Skeletal muscle cell (primary cell): ENCODE data around the gene TELO2.

Source experiments
- DNase-seq: peaks from one replicate; pipeline ENCODE4 v3.0.0-alpha.2; 2010; ENCODE audit warnings: low read depth
- H3K4me3 ChIP-seq: 2 replicates; pipeline ENCODE4 v1.5.1; 2011; ENCODE audit warnings: low read depth, mild to moderate bottlenecking, control low read depth, low read length, moderate library complexity

TELO2 gene

DNA sequence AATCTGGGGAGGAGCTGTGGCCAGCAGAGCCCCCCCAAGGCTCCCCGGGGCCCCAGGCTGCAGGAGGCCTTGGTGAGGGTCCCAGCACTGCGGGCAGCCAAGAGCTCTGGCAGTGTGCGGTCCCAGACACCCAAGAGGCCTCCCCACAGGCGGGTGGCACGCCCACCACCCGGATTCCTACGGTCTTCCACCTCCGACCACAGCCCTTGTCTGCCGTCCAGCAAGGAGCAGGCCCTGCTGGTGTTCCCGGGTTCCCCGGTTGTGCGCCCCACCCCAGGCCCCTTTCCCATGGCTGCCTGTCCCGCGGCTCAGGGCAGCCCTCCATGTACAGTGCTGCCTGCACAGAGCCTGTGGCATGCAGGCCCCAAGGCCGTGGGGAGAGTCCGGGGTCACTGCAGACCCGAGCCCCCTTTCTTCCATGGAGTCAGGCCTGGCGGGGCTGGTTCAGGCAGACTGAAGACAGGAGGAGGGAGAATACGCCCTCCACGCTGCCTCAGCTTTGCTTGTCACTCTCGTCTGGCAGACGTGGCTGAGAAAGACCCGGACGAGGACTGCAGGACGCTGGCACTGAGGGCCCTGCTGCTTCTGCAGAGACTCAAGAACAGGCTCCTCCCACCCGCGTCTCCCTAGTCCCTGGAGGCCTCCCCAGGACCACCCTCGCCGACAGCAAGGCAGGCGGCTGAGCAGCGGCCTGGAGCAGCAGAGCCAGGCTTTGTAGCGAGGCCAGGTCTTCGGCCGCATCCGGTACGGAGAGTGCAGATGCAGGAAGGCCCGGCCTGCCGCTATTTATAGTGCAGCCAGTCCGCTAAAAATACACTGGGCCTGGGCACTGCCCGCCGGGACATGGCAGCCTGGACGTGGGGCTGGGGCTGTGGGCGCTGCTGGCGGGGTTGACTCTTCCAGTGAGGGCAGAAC lies 16.4 kb downstream of the TELO2 start:
- no peak overlapping the region for H3K4me3 ChIP-seq
- no peak for DNase-seq

DNA sequence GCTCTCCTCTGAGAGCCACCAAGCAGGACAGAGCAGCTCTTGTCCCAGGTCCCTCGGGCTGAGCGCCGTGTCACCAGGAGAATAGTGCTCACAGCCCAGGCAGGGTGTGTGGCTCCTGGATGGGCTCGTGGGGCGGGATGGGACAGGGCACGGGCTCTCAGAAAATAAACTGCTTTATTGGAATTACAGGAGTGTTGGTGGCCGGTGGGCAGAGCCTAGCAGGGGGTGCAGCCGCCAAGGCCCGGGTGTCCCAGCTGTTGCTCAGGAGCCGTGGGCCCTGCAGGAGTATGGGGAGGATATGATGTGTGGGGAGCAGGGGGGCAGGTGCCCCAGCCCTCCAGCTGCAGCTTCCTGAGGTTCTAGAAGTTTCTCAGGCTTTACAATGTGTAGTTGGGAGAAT lies 17.1 kb downstream of the TELO2 start:
- no peak overlapping the region for H3K4me3 ChIP-seq
- no peak for DNase-seq

DNA sequence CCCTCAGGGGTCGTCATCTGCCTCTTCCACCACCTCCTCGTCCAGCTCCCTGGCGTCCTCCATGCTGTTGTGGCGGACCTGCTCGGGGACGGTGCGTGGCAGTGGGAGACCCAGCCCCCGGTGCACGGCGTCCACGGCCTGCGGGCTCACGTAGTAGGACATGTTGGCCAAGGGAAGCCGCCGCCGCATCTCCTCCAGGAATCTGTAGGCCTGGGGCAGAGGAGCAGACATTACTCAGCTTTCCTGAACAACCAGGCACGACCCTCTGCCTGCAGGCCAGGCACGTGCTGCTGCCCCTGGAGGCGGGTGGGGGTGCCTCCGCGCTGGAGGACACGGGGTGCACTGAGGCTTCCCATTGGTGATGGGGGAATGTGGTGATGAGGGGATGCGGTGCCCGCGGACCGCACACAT lies 17.8 kb downstream of the TELO2 start:
- H3K4me3 ChIP-seq, result no peak overlapping the region
- no peak for DNase-seq

DNA sequence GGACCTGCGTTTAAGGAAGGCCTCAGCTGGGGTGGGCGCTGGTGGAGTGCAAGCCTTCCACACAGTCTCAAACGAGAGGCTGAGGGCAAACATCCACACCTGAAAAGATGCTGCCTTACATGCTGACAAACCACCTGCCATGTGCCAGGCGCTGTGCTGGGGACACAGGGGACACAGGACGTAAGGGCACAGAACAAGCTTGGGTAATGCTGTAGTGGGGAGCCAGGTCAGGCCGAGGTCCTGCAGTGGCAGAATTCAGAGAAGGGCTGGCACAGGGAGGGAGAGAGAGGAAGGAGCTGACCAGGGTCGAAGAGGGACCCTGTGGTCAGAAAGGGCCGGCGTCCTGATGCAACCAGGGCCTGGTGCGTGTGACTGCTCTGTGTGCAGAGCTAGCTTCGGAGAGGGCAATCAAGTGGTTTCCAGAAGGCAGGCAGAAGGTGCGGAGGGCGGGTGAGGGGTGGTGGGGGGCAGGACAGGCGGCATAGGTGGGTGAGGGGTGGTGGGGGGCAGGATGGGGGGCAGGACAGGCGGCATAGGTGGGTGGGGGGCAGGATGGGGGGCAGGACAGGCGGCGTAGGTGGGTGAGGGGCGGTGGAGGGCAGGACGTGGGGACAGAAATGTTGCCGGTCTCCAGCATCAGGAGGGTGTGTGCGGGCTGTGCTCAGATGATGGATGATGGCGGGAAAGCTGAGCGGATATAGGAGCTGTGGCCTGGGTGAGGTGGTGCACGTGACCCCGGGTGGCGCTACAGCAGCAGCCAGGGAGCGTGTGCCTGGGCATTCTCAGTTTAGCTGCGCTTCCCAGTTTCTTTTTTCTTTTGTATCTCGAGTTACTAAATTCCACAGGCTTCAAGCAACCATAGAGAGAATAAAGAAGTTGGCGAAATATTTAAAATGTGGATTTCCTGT lies 18.8 kb downstream of the TELO2 start:
- DNase-seq, result no peak

DNA sequence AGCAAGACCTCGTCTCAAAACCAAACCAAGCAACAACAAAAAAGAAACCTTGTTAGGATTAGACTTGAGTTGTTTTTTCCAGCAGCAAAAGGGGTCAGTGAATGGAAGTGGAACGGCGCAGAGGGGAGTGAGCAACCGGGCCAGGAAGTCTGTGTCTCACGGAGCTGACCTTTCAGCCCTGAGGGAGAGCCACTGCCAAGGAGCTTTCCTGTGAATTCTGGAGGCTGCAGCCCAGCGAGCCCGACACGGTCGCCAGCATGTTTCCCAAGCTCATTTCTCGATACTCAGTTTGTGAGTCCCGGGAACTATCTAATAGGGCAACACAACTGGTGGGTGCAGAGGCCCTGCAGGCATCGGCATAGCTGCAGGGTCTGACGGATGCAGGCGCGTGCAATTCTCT lies 19.6 kb downstream of the TELO2 start:
- no peak overlapping the region for H3K4me3 ChIP-seq
- no peak for DNase-seq

More for the DNA sequence above, 18.8 kb downstream of the TELO2 start:
- no peak overlapping the region for H3K4me3 ChIP-seq

DNA sequence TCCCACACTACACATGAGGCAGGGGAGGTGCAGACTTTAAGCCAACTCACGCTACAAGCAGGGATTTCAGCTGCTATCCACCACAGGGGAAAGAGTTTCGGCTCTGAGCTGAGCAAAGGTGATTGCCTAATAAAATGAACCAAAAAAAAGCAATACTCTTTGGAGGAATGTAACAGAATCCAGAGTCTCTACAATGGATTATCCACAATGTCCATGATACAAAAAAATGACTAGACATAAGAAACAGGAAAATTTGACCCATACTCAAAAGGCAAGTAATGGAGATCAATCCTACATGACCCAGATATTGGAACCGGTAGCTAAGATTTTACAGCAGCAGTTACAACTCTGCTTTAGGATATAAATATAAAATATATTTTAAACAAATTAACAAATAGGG lies 21.3 kb downstream of the TELO2 start:
- H3K4me3 ChIP-seq, result no peak overlapping the region
- DNase-seq, result no peak

DNA sequence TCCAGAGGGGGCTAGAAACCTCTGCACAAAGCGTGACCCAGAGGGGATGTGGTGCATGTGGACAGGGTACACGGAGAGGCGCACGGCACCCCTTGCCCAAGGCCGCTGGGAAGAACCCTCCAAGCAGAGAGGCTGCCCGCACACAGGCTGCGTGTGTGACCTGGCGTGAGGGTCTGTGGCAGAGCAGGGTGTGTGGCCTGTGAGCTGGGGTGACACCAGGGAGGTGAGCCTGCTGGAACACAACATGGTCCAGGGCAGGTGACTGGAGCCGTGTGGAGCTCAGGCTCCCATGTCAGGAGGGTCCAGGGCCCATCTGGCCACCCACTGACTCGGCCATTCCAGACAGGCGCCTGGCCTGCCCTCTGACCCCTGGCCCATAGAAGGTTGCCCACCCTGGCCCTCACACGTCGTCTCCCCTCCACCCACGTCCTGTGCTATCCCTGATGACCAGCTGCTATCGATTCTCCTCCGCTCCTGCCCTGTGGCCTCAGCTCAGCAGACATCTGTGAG lies 25.5 kb downstream of the TELO2 start:
- no peak overlapping the region for H3K4me3 ChIP-seq
- no peak for DNase-seq

DNA sequence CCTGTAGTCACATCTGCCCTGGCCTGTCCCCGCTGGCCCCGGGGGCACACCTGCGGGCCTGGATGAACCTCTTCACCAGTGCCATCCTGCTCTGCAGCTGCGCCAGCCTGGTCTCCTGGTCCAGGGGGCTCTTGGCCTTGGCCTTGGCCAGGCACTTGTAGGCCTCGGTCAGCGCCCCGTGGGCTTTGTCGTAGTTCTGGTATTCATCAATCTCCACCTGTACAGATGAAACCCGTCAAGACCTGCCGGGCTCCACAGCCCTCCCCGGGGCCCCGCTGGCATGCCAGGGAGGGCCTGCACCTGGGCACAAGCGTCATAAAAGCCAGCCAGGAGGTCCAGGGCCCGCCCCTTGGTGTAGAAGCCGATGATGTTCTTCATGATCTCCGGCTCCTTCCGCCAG lies 26.7 kb downstream of the TELO2 start:
- H3K4me3 ChIP-seq, result no peak overlapping the region
- DNase-seq, result no peak

DNA sequence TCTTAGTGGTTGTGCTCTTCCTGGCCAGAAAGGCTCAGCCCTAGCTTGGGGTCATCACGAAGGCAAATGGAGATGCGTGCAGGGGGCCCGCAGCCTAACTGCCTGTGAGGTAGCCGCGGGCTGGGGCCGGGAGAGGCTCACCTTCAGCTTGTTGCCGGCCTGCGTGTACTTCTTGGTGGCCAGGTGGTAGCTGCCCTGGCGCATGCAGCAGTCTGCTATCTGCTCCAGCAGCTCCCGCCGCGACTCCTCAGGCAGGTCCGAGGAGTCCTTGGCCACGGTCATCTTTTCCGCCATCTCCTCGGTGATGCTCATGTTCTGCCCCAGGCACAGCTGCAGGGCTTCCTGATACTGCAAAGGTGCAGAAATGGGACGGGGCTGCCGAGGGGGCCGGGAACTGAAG lies 27.3 kb downstream of the TELO2 start:
- no peak for DNase-seq
- H3K4me3 ChIP-seq, result no peak overlapping the region

DNA sequence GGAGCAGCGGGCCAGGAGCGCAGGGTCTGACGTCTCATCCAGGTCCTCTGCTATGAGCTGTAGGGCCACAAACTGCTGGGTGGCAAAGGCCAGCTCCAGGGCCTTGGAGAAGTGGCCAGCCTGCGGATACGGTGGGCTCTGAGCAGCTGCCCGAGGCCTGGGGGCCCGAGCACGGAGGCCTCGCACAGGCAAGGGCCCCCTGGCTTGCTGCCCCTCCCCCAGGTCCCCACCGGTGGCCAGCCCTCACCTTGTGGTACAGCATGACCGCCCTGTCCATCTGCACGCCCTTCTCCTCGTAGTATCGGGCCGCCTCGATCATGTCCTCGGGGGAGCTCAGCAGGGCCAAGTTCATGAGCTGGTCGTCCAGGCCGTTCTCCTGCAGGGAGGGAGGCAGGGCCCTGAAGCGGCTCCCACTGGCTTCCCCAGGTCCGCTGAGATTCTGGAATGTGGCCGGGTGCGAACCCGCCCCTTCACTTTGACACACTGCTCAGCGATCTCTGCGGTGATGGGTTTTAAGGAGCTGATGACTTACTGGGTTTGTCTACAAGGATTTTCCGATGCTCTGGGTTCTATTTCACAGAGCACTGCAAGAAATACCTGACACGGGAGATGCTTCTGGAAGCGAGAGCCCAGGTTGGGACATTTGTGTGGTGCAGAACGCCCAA lies 30.6 kb downstream of the TELO2 start:
- DNase-seq, result no peak
- no peak overlapping the region for H3K4me3 ChIP-seq

DNA sequence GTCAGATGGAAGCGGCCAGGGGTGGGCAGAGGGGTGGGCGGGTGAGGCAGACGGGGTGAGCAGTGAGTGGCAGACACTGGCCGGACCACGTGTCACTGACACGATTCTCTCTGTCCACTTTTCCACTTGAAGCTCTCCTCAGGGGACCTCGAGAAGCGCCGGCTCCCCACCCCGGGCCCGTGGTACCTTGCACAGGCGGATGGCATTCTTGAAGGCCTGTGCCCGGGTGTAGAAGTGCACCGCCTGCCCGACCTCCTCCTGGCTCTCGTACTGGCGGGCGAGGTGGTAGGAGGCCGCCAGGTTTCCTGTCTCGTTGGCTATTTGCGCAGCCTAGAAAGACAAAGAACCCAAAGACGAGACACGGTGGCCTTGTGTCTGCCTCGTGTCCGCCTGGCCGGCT lies 31.2 kb downstream of the TELO2 start:
- no peak for DNase-seq
- H3K4me3 ChIP-seq, result no peak overlapping the region

DNA sequence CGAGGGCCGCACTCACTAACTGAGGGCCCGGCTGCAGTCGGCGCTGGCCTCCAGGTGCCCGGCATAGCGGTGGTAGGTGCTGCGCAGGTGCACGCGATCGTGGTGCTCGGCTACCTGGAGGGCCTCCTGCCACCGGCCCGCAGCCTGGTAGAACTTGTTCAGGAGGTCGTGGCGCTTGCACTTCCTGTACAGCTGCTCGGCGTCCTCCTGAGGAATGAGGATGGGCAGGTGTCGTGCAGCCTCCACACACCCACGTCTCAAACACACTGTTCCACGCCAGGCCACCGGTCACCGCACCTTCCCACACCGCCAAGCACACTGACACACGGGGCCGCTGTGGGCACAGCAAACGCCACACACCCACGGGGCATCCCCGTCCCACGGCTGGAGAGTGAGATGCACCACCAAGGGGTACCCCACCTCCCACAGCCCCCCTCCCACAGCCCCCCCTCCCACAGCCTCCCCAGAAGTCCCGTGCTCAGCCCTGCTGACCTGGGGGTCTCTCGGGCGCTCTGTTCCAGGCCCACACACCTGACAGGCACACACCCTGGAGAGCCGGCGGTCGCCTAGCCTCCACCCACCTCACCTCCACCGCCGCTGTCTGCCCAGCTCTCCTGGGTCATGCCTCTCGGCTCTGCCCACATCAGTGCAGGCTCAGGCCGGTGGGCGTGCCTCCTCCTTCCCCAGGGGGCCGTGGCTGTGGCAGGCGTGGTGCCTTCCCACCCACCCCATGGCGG lies 32.9 kb downstream of the TELO2 start:
- DNase-seq, result no peak
- H3K4me3 ChIP-seq, result no peak overlapping the region

DNA sequence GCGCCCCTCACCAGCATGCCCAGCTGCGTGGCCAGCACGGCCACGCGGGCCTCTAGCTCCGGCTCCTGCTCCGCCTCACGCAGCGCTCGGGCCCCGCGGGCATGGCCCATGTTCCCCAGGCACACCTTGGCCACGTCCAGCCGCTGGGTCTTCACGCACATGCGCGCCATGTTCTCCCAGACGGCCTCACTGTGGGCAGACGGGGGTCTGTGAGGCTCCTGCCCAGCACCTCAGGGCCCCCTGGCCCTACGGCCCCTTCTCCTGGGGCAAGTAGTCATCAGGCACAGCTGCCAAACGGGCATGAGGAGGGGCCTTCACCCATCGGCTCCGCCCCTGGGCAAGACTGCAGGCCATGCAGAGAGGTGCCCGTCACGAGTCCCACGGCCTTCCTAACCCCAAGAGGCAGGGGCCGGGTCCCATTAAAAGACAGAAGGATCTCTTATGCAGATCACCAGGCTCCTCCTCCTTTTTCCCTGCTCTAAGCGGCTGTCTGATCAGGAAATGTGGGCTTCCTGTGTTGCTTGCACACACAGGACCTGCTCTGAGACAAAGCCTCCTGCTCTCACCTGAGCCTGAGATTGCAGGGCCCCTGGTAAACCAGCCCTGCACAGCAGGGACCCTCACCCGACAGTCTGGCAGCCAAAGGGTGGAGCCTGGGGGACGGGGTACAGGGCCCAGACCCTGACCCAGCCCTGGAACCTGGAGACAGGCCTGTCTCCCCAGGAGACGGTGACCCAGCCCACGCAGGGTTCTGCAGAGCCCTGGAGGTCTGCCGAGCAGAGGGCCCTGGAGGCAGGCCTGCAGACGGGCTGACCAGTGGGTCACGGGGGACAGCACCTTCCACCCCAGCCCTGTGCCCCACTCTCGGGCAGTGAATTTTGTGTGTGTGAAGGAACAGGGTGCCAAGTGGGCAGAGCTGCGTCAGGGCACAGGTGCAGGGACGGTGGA lies 33.7 kb downstream of the TELO2 start:
- DNase-seq, result no peak
- H3K4me3 ChIP-seq, result no peak overlapping the region

DNA sequence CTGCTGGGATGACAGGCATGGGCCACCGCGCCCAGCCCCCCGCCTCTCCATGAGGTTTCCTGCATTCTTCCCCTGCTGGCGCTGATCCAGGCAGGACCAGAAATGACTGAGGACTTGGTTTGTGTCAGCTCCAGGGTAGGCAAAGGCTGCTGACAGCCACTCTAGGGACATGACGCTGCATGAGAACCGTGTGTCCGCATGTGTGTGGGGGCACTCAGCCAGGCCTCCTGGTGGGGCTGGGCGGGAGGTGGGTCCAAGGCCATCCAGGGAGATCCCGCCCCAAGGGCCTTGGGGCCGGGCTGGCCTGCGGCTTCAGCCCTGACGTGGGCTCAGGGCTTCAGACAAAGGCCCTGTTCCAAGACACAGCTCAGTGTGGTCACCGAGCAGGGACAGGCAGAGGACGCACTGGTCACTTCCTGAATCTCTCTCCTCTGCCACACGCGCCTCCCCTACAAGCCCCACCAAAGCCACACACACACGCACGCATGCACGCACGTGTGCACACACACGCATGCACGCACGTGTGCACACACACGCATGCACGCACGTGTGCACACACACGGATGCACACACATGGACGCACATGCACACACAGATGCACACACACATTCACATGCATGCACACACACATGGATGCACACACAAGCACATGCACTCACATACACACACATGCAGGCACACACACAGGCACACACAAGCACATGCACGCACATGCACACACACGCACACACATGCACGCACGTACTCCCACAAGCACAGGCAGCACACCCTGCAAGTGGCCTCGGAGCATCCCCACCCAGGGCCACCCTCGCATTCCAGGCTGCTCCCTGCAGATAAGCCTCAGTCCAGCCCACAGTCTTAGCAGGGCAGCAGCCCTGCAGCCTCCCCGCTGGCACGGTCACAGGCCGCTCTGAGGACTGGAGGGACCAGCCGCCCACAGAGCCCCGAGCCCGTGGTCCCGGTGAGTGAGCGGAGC lies 35.0 kb downstream of the TELO2 start:
- no peak for DNase-seq
- H3K4me3 ChIP-seq, result no peak overlapping the region

DNA sequence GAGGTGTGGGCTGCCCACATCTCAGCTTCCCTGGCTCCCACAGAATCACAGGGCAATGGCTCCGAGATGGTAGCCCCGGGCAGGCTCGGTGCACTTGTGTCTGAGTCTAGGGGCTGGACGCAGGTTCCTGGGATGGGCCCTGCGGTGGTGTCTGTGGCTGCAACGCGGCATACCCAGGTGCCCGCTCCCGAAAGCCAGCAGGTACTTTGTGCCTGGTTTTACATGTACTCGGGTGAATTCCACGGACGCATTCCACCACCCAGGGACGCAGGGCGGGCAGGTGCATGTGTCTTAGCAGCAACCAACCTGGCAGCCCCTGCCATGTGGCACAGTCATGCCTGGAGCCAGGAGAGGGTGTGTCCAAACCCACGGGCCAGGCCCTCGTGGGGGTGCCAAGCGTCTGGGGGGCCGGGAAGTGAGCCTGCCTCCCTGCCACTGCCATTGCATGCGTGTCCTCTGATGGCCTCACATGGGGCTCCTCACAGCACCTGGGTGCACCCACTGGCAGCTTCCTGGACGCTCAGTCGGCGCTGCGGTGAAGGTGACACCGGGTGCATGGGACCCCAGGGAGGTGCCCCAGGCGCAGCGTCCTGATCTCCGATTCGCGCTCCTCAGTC lies 35.9 kb downstream of the TELO2 start:
- no peak overlapping the region for H3K4me3 ChIP-seq
- no peak for DNase-seq

DNA sequence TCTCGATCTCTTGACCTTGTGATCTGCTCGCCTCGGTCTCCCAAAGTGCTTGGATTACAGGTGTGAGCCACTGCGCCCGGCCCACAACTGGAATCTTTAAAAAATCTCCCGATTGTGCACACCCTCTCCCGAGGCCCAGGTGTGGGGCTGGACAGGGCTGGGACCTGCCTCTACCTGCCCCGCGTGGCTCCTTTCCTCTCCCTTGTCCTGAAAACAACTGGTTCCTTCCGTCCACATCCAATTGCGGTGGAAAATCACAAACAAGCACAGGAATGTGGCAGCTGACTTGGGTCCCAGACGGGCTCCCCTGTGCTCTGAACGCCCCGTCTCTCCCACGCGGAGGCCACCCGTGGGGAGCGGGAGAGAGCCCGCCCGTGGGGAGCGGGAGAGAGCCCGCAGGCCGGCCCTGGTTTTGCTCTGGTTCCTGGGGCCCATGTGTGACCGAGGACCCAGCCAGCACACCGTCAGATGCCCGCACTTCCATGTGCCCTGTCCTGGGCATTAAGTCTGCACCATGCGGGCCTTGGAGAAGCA lies 37.3 kb downstream of the TELO2 start:
- no peak overlapping the region for H3K4me3 ChIP-seq
- no peak for DNase-seq
